GM21528 (cell line): ENCODE results near the gene DNAAF5.
"Not testable (repeated sequence)": the region's sequence is repeated elsewhere in the genome, so short reads cannot be mapped to it uniquely, and the experiment has no call there.

Experiments used
- ATAC-seq: cut with Tn5 transposase; IDR thresholded peaks from one replicate; pipeline ENCODE4 v1.9.1; 2021; ENCODE audit warnings: mild to moderate bottlenecking, moderate library complexity; ENCODE audit not compliant: unreplicated experiment, low FRiP score

Gene DNAAF5

DNA sequence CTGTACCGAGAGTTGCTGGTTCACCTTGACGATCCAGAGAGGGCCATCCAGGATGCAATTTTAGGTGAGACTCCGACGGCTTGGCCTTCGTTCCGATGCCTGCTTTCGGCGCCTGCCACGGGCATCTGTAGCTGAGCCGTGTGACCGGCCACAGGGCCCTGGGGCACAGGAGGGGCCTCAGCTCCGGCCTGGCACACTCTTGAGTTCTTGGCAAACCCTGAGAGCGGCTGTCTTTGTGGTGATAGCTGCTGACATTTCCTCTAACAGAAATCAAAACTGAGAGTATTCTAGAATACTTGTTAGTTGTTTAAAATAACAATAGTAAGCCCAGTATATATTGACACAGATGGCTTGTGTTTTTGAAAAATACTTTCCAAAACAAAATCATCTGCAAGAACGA lies 53.6 kb downstream of the DNAAF5 start:
- no peak for ATAC-seq

GRCh38 chr7:780516-780915 lies 54.0 kb downstream of the DNAAF5 start:
- ATAC-seq: no peak

DNA sequence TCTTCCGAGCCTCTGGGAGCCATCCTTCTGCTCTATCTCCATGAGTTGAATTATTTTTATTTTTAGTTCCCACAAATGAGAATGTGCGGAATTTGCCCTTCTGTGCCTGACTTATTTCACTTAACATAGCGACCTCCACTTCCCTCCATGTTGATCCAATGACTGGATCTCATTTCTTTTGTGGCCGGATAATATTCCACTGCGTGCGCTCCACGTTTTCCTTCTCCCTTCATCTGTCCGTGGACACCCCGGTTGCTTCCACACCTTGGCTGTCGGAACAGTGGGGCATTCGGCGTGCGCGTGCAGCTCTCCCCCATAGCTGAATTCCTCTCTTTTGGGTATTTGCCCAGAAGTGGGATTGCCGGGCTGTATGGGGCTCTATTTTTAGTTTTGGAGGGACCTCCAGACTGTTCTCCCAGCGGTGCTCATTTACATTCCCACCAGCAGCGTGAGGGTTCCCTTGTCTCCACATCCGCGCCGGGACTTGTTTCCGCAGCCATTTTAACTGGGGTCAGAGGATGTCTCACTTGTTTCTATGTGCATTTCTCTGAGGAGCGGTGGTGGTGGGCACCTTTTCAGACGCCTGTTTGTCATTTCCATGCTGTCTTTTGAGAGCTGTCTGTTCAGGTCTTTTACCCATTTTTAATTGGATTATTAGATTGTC lies 54.8 kb downstream of the DNAAF5 start:
- no peak for ATAC-seq

- ATAC-seq: no peak
These were observed 55.5 kb downstream of the DNAAF5 start for GRCh38 chr7:781936-782529.

DNA sequence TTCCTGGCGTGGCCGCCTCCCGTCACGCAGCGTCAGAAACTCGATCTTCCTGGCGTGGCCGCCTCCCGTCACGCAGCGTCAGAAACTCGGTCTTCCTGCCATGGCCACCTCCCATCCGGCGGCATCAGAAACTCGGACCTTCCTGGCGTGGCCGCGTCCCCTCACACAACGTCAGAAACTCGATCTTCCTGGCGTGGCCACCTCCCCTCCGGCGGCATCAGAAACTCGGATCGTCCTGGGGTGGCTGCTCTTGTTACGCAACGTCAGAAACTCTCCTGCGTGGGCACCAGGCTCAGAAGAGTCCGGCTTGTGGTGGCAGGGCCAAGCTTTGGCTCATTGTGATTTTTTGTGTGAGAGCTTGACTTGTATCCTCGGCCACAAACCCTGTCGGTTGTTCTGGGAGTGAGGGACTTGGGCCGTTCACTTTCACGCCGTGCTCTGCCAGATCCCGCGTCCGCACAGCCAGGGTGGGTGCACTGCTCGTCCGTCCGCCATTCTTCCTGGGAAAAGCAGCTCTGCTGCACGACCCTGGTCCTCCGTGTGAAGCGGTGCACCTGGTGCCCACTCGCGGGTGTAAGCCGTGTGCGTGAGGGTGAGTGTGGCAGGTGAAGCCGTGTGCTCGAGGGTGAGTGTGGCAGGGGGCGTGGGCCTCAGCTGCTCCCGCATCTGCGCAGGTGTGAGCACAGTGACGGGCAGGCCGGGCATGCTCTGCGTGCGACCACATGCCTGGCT lies 56.4 kb downstream of the DNAAF5 start:
- ATAC-seq: no peak

GRCh38 chr7:783556-784490 lies 57.3 kb downstream of the DNAAF5 start:
- no peak for ATAC-seq

DNA sequence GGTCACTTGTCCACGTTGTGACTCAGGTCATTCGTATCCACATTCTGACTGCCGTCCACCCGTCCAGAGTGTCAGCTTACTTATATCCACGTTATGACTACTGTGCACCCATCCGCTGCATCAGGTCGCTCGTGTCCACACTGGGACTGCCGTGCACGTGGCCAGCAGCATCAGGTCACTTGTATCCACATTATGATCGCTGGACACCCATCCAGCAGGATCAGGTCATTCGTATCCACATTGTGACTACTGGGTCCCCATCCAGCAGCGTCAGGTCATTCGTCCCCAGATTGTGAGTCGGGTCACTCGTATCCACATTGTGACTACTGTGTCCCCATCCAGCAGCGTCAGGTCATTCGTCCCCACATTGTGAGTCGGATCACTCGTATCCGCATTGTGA lies 58.5 kb downstream of the DNAAF5 start:
- ATAC-seq: no peak

GRCh38 chr7:785416-785815 lies 58.9 kb downstream of the DNAAF5 start:
- ATAC-seq: no peak

- ATAC-seq: no peak
These were observed 60.2 kb downstream of the DNAAF5 start for GRCh38 chr7:786472-787255.

- no peak for ATAC-seq
These were observed 61.1 kb downstream of the DNAAF5 start for GRCh38 chr7:787332-788240.

DNA sequence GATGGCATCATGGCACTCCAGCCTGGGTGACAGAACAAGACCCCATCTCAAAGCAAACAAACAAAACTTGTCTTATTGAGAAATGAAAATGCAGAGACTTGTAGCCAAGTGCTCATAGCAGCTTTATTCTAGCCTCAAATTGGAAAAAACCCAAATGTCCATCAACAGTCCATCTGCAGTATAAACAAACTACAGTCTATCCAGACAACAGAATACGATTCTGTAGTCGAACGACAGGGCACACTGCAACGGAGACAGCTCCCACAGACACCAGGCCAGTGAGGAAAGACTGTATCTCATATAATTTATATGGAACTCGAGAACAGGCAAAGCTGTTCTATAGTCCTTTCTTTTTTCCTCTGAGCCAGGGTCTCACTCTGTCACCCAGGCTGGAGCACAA lies 65.0 kb downstream of the DNAAF5 start:
- ATAC-seq: no peak

DNA sequence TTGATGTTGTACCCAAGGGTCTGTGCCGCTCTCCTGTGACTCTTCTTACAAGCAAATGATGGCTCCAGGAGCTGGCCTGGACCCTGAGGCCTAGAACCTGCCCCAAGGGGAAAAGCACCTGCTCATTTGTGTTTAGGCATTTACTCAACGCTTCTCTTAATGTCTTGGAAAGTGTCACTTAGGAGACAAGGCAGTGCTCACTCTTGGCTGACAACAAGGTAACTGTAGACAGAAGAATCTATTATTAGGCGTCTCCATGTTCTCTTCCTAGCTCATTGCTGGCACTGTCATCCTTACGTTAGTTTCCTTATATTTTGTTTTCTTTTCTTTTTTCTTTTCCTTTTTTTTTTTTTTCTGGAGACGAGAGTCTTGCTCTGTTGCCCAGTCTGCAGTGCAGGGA lies 67.7 kb downstream of the DNAAF5 start:
- no peak for ATAC-seq

DNA sequence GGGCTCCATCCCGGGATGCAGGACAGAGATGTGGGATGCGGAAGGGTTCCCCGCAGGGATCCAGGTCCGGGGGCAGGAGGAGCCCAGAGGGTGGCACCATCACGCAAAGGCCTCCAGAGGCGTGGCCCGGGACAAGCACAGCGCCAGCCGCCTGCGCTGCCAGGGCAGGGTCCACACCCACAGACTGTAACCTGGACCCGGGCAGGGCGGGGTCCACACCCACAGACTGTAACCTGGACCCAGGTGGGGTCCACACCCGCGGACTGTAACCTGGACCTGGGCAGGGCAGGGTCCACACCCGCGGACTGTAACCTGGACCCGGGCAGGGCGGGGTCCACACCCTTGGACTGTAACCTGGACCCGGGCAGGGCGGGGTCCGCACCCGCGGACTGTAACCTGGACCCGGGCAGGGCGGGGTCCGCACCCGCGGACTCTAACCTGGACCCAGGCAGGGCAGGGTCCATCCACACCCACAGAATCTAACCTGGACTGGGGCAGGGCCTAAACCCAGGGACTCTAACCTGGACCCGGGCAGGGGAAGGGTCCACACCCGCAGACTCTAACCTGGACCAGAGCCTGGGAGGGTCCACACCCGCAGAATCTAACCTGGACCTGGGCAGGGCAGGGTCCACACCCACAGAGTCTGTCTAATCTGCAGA lies 68.3 kb downstream of the DNAAF5 start:
- ATAC-seq: no peak

DNA sequence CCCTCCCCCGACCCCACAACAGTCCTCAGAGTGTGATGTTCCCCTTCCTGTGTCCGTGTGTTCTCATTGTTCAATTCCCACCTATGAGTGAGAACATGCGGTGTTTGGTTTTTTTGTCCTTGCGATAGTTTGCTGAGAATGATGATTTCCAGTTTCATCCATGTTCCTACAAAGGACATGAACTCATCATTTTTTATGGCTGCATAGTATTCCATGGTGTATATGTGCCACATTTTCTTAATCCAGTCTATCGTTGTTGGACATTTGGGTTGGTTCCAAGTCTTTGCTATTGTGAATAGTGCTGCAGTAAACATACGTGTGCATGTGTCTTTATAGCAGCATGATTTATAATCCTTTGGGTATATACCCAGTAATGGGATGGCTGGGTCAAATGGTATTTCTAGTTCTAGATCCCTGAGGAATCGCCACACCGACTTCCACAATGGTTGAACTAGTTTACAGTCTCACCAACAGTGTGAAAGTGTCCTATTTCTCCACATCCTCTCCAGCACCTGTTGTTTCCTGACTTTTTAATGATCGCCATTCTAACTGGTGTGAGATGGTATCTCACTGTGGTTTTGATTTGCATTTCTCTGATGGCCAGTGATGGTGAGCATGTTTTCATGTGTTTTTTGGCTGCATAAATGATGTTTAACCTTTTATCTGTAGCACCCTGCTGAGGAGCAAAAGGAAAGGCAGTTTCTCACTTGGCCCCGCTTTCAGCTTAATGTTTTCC lies 70.1 kb downstream of the DNAAF5 start:
- not testable (repeated sequence) for ATAC-seq

- no peak for ATAC-seq
These were observed 72.5 kb downstream of the DNAAF5 start for GRCh38 chr7:798921-799470.

GRCh38 chr7:800692-801091 lies 74.2 kb downstream of the DNAAF5 start:
- ATAC-seq: no peak

DNA sequence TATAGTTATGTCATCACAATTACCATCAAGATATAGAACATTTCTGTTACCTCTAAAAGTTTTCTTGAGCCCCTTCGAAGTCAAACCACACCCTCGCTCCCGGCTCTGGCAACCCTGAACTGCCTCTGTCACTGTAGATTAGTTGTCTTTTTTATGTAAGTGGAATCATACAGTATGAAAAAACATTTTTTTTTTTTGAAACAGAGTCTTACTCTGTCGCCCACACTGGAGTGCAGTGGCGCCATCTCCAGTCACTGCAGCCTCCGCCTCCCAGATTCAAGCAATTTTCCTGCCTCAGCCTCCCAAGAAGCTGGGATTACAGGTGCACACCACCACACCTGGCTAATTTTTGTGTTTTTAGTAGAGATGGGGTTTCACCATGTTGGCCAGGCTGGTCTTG lies 74.9 kb downstream of the DNAAF5 start:
- ATAC-seq: not testable (repeated sequence)
